Subcutaneous adipose tissue (tissue), 4 donors: ENCODE data around the gene LRRC52. TPM values are rescaled to one million over a fixed set of nuclear protein-coding genes. Genes with fewer than 3 reads are reported as not detected.

Experiments
- total RNA-seq, 4 donors: library from RNA; depleted of rRNA; stranded (reverse); fragments of >200 nt; gene quantifications; one replicate each; pipeline ENCODE4 v1.1.0, GENCODE V29; 2016
- TF ChIP-seq, protein P1 (sequence below): fragments of 450-650 bp; IDR thresholded peaks from one replicate; pipeline ENCODE4 v1.5.1; 2016; ENCODE audit warnings: low read depth, mild to moderate bottlenecking, control low read depth, antibody characterized with exemption, moderate library complexity

LRRC52 gene
- total RNA-seq, 4 donors from 2014 or later: not detected

GRCh38 chr1:165539306-165539705, 4.5 kb upstream of the LRRC52 start:
- TF ChIP-seq, protein P1, sequence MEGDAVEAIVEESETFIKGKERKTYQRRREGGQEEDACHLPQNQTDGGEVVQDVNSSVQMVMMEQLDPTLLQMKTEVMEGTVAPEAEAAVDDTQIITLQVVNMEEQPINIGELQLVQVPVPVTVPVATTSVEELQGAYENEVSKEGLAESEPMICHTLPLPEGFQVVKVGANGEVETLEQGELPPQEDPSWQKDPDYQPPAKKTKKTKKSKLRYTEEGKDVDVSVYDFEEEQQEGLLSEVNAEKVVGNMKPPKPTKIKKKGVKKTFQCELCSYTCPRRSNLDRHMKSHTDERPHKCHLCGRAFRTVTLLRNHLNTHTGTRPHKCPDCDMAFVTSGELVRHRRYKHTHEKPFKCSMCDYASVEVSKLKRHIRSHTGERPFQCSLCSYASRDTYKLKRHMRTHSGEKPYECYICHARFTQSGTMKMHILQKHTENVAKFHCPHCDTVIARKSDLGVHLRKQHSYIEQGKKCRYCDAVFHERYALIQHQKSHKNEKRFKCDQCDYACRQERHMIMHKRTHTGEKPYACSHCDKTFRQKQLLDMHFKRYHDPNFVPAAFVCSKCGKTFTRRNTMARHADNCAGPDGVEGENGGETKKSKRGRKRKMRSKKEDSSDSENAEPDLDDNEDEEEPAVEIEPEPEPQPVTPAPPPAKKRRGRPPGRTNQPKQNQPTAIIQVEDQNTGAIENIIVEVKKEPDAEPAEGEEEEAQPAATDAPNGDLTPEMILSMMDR: no peak

GRCh38 chr1:165539908-165540307, 3.9 kb upstream of the LRRC52 start:
- TF ChIP-seq, protein P1: no peak

DNA sequence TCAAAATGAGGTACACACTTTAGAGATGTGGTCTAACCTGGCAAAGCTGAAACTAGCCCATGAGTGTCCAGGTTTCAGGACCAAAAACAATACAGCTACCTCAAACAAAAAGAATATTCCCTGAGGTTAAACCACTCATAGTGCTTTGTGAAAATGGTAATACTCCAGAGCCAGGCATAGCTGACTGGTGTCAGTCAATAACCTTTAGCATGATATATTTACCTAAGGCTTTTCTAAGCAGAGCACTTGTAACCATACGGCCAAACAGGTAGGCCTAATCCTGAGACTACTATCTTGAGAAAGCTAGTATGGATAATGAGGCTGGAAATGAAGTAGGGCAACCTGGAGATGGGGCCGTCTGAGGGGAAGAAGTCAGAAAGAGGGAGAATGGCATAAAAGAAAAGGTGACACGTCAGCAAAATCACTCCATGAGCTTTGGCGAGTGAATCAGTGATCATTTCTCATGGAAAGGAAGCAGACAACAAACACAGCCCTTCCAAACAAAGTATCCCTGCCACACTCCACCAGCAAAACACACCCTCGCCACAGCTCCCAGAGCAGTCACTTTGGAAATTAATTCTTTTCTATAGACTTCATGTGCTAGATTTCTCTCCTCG, 1.7 kb upstream of the LRRC52 start:
- TF ChIP-seq, protein P1: no peak

DNA sequence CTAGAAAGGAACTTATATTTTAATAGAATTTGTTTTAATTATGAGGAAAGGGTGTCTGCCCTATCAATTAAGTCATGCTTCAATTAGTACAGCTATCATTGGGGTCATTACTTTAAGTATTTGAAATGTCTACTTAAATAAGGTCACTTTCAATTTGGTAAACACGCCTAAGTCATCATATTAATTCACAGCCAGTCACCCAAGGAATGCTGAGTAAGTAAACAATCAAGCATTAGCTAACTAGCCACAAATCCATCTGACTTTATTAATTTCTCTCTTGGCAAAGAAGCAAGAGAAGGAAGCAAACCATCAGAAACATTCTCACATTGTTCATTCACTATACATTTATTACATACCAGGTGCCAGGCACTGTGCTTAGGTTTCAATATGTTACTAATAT, 1.2 kb upstream of the LRRC52 start:
- TF ChIP-seq, protein P1: no peak

- TF ChIP-seq, protein P1: no peak
Measured at GRCh38 chr1:165544996-165545395, 1.2 kb downstream of the LRRC52 start.

GRCh38 chr1:165545974-165546373, 2.2 kb downstream of the LRRC52 start:
- TF ChIP-seq, protein P1: no peak

DNA sequence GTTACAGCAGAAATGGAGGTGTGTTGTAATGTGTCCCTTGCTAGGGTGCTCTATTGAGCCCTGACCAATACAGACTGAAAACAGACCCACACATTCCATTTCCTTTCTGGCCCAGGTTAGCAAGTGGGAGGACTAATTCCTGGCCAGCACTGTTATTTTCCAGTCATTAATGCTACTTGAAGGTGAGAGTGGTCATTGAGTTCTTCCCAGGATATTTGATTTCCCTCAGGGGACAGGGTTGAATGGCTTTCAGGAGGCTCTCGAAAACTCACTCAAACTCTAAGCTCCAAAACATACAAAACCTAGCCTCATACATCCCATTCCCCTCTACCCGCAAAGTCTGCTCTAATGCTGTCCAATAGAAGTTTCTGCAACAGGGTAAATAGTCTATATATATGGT, 6.2 kb downstream of the LRRC52 start:
- TF ChIP-seq, protein P1: no peak
